PFSK-1 (cell line): ENCODE results near the gene IGDCC3.

ENCODE experiments used
- FOXP2 ChIP-seq: optimal IDR thresholded peaks from 2 replicates; pipeline ENCODE3; 2011; ENCODE audit warnings: borderline replicate concordance, control low read depth, inconsistent platforms; ENCODE audit not compliant: insufficient read depth; ENCODE audit errors: extremely low read length, extremely low read depth
- POLR2AphosphoS5 ChIP-seq: IDR thresholded peaks from 2 replicates; pipeline ENCODE4 v1.6.1; 2012; ENCODE audit warnings: low read depth, mild to moderate bottlenecking, control low read depth, low read length, moderate library complexity
- SIN3A ChIP-seq: IDR thresholded peaks from 2 replicates; pipeline ENCODE4 v1.6.1; 2012; ENCODE audit warnings: mild to moderate bottlenecking, low read length, moderate library complexity, borderline replicate concordance; ENCODE audit not compliant: insufficient read depth
- TAF1 ChIP-seq: IDR thresholded peaks from 2 replicates; pipeline ENCODE4 v1.6.1; 2012; ENCODE audit warnings: low read length, control low read depth, borderline replicate concordance; ENCODE audit not compliant: insufficient read depth
- TF ChIP-seq, protein P1 (sequence below), 2 experiments: IDR thresholded peaks; 2 replicates each; pipeline versions ENCODE4 v1.6.1 to v1.8.0; 2011 to 2012; ENCODE audit warnings: low read depth in 2 of 2, low read length in 2 of 2, control low read depth in 1 of 2, inconsistent platforms in 1 of 2, mild to moderate bottlenecking in 1 of 2, moderate library complexity in 1 of 2; ENCODE audit not compliant: insufficient read depth in 1 of 2

DNA sequence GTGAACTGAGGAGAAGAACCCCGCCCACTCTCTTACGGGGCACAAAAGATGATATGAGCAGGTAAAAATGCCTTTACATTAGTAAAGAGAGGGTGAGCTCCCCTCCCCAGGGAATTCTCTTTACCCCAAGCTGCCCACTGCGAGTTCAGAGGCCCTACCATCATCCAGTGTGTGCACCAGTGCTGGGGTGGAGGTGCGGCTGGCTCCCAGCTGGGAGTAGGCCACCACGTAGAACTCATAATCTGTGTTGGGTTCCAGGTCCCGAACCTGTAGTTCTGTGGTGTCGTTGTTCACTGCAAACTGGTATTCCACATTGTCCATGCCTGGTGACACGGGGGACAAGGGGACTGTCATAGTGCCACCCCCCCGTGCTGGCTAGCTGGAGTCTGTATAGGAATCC, 17.1 kb upstream of the IGDCC3 start:
- TF ChIP-seq FOXP2, result no peak
- TF ChIP-seq, protein P1, sequence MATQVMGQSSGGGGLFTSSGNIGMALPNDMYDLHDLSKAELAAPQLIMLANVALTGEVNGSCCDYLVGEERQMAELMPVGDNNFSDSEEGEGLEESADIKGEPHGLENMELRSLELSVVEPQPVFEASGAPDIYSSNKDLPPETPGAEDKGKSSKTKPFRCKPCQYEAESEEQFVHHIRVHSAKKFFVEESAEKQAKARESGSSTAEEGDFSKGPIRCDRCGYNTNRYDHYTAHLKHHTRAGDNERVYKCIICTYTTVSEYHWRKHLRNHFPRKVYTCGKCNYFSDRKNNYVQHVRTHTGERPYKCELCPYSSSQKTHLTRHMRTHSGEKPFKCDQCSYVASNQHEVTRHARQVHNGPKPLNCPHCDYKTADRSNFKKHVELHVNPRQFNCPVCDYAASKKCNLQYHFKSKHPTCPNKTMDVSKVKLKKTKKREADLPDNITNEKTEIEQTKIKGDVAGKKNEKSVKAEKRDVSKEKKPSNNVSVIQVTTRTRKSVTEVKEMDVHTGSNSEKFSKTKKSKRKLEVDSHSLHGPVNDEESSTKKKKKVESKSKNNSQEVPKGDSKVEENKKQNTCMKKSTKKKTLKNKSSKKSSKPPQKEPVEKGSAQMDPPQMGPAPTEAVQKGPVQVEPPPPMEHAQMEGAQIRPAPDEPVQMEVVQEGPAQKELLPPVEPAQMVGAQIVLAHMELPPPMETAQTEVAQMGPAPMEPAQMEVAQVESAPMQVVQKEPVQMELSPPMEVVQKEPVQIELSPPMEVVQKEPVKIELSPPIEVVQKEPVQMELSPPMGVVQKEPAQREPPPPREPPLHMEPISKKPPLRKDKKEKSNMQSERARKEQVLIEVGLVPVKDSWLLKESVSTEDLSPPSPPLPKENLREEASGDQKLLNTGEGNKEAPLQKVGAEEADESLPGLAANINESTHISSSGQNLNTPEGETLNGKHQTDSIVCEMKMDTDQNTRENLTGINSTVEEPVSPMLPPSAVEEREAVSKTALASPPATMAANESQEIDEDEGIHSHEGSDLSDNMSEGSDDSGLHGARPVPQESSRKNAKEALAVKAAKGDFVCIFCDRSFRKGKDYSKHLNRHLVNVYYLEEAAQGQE (IDR thresholded peaks at IDR 0.05; ENCODE audit: insufficient read depth in 1 of 2, low read depth in 2 of 2, low read length in 2 of 2), result no peak
- TF ChIP-seq POLR2AphosphoS5, result no peak
- no peak for TF ChIP-seq TAF1
- TF ChIP-seq SIN3A, result no peak
